ENCODE results near the gene LRAT.

DNA sequence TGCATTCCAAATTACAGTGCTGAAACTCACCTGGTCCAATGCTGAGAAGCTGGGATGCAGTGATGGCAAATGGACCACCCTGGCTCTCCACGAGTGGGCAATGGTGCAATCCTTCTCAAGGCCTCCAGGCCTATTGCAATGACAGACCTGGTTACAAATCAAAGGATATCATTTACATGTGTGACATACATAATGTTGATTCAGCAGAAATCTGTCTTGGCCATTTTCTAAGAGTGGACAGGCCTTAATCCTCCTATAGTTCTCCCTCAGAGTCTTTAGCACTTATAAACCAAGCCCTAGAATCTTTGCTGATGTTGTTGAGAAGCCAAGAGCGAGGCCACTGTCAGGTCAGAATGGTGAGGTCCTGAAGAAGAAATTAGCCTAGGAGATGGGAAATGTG lies 17.1 kb downstream of the LRAT start:
- no peak for TF ChIP-seq SIN3A (IDR thresholded peaks at IDR 0.05; ENCODE audit: borderline replicate concordance, insufficient read depth, low read length)
- TF ChIP-seq, protein P1, sequence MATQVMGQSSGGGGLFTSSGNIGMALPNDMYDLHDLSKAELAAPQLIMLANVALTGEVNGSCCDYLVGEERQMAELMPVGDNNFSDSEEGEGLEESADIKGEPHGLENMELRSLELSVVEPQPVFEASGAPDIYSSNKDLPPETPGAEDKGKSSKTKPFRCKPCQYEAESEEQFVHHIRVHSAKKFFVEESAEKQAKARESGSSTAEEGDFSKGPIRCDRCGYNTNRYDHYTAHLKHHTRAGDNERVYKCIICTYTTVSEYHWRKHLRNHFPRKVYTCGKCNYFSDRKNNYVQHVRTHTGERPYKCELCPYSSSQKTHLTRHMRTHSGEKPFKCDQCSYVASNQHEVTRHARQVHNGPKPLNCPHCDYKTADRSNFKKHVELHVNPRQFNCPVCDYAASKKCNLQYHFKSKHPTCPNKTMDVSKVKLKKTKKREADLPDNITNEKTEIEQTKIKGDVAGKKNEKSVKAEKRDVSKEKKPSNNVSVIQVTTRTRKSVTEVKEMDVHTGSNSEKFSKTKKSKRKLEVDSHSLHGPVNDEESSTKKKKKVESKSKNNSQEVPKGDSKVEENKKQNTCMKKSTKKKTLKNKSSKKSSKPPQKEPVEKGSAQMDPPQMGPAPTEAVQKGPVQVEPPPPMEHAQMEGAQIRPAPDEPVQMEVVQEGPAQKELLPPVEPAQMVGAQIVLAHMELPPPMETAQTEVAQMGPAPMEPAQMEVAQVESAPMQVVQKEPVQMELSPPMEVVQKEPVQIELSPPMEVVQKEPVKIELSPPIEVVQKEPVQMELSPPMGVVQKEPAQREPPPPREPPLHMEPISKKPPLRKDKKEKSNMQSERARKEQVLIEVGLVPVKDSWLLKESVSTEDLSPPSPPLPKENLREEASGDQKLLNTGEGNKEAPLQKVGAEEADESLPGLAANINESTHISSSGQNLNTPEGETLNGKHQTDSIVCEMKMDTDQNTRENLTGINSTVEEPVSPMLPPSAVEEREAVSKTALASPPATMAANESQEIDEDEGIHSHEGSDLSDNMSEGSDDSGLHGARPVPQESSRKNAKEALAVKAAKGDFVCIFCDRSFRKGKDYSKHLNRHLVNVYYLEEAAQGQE (IDR thresholded peaks at IDR 0.05; ENCODE audit: insufficient read depth in 1 of 2, low read depth in 2 of 2, low read length in 2 of 2), result no peak
- no peak for TF ChIP-seq POLR2AphosphoS5 (IDR thresholded peaks at IDR 0.05; ENCODE audit: low read depth, low read length)
- no peak for TF ChIP-seq TAF1 (IDR thresholded peaks at IDR 0.05; ENCODE audit: borderline replicate concordance, insufficient read depth, low read length)
- TF ChIP-seq FOXP2 (optimal IDR thresholded peaks at IDR 0.05; ENCODE audit: borderline replicate concordance, extremely low read depth, extremely low read length, insufficient read depth), result no peak
